SKM-1 treated with dmso at 0.1 percent for 144 hours (cell line): ENCODE measurements around the gene CHST1.

Source experiments
- DNase-seq: peaks from one replicate; lab custom pipeline; 2025; ENCODE audit not compliant: unreplicated experiment; lab: John Stamatoyannopoulos, UW

CHST1 gene

GRCh38 chr11:45674481-45675190 is 9.2 kb upstream of the CHST1 start:
- no peak for DNase-seq

- DNase-seq = no peak
Measured at GRCh38 chr11:45673441-45673840, 8.0 kb upstream of the CHST1 start.

- no peak for DNase-seq
Measured at GRCh38 chr11:45672593-45672992, 7.2 kb upstream of the CHST1 start.

GRCh38 chr11:45671246-45672171 is 6.1 kb upstream of the CHST1 start:
- no peak for DNase-seq

- DNase-seq = no peak
Measured at GRCh38 chr11:45670386-45671135, 5.1 kb upstream of the CHST1 start.

- no peak for DNase-seq
Measured at GRCh38 chr11:45669956-45670355, 4.5 kb upstream of the CHST1 start.

- DNase-seq = no peak
Measured at GRCh38 chr11:45669146-45669545, 3.7 kb upstream of the CHST1 start.

- no peak for DNase-seq
Measured at GRCh38 chr11:45667929-45668680, 2.7 kb upstream of the CHST1 start.

GRCh38 chr11:45666648-45667642 is 1.5 kb upstream of the CHST1 start:
- DNase-seq = no peak

GRCh38 chr11:45665933-45666647 is 668 bp upstream of the CHST1 start:
- no peak for DNase-seq

GRCh38 chr11:45664376-45665205 is 831 bp downstream of the CHST1 start:
- no peak for DNase-seq

GRCh38 chr11:45663486-45664375 is 1.7 kb downstream of the CHST1 start:
- DNase-seq = no peak

GRCh38 chr11:45662665-45663485 is 2.5 kb downstream of the CHST1 start:
- no peak for DNase-seq

GRCh38 chr11:45662096-45662664 is 3.2 kb downstream of the CHST1 start:
- no peak for DNase-seq

- no peak for DNase-seq
Measured at GRCh38 chr11:45661439-45662055, 3.9 kb downstream of the CHST1 start.
